Bronchial epithelial cell (primary cell): ENCODE data around the gene C1QL1. TPM values are rescaled to one million over a fixed set of nuclear protein-coding genes. Genes with fewer than 3 reads are reported as not detected.

Experiments
- DNase-seq: peaks from one replicate; pipeline ENCODE4 v3.0.0-alpha.2; 2010; ENCODE audit warnings: low read depth
- FAIRE-seq: peaks from 2 replicates; lab custom pipeline; 2011; peaks lifted over from hg19 to GRCh38; lab: Jason Lieb, UNC
- H3K27me3 ChIP-seq: 2 replicates; pipeline ENCODE4 v1.5.1; 2011; ENCODE audit warnings: low read length; ENCODE audit not compliant: control insufficient read depth, insufficient read depth
- H3K36me3 ChIP-seq: 2 replicates; pipeline ENCODE4 v1.5.1; 2011; ENCODE audit warnings: low read length; ENCODE audit not compliant: control insufficient read depth, insufficient read depth
- H3K4me3 ChIP-seq: 2 replicates; pipeline ENCODE4 v1.5.1; 2011; ENCODE audit warnings: mild to moderate bottlenecking, low read depth, low read length, control low read depth
- CTCF ChIP-seq: IDR thresholded peaks from 2 replicates; pipeline ENCODE4 v1.5.1; 2011; ENCODE audit warnings: mild to moderate bottlenecking, moderate library complexity, low read length, control low read depth, inconsistent platforms; ENCODE audit not compliant: insufficient read depth, severe bottlenecking
- total RNA-seq: library from RNA; depleted of rRNA; stranded (reverse); fragments of >200 nt; gene quantifications from 2 replicates; pipeline ENCODE4 v1.2.1, GENCODE V29; 2014

C1QL1 gene
- total RNA-seq, 1 donor from 2014 or later: not detected

- Histone ChIP-seq H3K36me3 (no peaks in the 10 kb centered on the region), H3K27me3 (peaks cover 6% of the 10 kb centered on the region), H3K4me3 (no peak overlapping the region)
- no peak for TF ChIP-seq CTCF
- DNase-seq (no peak), FAIRE-seq (no peak)
Observed at GRCh38 chr17:44982113-44982702, 14.1 kb upstream of the C1QL1 start.

GRCh38 chr17:44981221-44981968 is 13.3 kb upstream of the C1QL1 start:
- TF ChIP-seq CTCF: no peak
- FAIRE-seq (peak; percentile 85), DNase-seq (peak; percentile 87)
- H3K36me3 ChIP-seq: no peaks in the 10 kb centered on the region
- H3K4me3 ChIP-seq: peak overlapping the region; percentile 9
- H3K27me3 ChIP-seq: peaks cover 5% of the 10 kb centered on the region

GRCh38 chr17:44979426-44979995 is 11.4 kb upstream of the C1QL1 start:
- no peaks in the 10 kb centered on the region for H3K36me3 ChIP-seq
- H3K4me3 ChIP-seq: no peak overlapping the region
- FAIRE-seq (peak; percentile 88), DNase-seq (no peak)
- H3K27me3 ChIP-seq: peaks cover 2% of the 10 kb centered on the region
- no peak for TF ChIP-seq CTCF

- no peaks in the 10 kb centered on the region for H3K36me3 ChIP-seq
- DNase-seq: no peak
- no peak overlapping the region for H3K4me3 ChIP-seq
- FAIRE-seq: no peak
- peaks cover 2% of the 10 kb centered on the region for H3K27me3 ChIP-seq
- TF ChIP-seq CTCF: no peak
Observed at GRCh38 chr17:44978807-44979206, 10.7 kb upstream of the C1QL1 start.

GRCh38 chr17:44977814-44978550 is 9.9 kb upstream of the C1QL1 start:
- FAIRE-seq: no peak
- H3K36me3 ChIP-seq: no peaks in the 10 kb centered on the region
- H3K4me3 ChIP-seq: no peak overlapping the region
- no peak for TF ChIP-seq CTCF
- peaks cover 2% of the 10 kb centered on the region for H3K27me3 ChIP-seq
- no peak for DNase-seq
